HepG2 (cell line): Measurements from ENCODE around the gene FRMD5. TPM values are rescaled to one million over a fixed set of nuclear protein-coding genes. Genes with fewer than 3 reads are reported as not detected.

Experiments used
- BHLHE40 ChIP-seq: IDR thresholded peaks from 2 replicates; pipeline ENCODE4 v1.6.1; 2011; ENCODE audit warnings: low read length, improper control_type of control experiment
- CHD4 ChIP-seq: fragments of 200-600 bp; sonication (generic); IDR thresholded peaks from 2 replicates; pipeline ENCODE4 v1.7.0; 2017; ENCODE audit warnings: mild to moderate bottlenecking, low read length, borderline replicate concordance
- FIP1L1 ChIP-seq: fragments of 200-400 bp; formaldehyde crosslinking; IDR thresholded peaks from 2 replicates; pipeline ENCODE4 v1.6.1; 2018; ENCODE audit warnings: low read depth, mild to moderate bottlenecking, low read length, moderate library complexity, borderline replicate concordance; ENCODE audit not compliant: insufficient read depth
- FOSL1 ChIP-seq: sonication (generic); formaldehyde crosslinking; IDR thresholded peaks from 2 replicates; pipeline ENCODE4 v1.9.0; 2021; ENCODE audit warnings: missing genetic modification reagents, borderline replicate concordance
- KMT2A ChIP-seq: sonication (generic); formaldehyde crosslinking; IDR thresholded peaks from 2 replicates; pipeline ENCODE4 v1.4.0; 2020; ENCODE audit warnings: missing genetic modification reagents
- MAFF ChIP-seq: IDR thresholded peaks from 2 replicates; pipeline ENCODE4 v1.6.1; 2011; ENCODE audit warnings: low read depth, low read length, improper control_type of control experiment
- PITX1 ChIP-seq: sonication (generic); formaldehyde crosslinking; IDR thresholded peaks from 2 replicates; pipeline ENCODE4 v1.5.1; 2020; ENCODE audit warnings: mild to moderate bottlenecking, missing genetic modification reagents
- PPARG ChIP-seq: conservative IDR thresholded peaks from 2 replicates; pipeline ENCODE4 v1.6.1; 2016; ENCODE audit warnings: missing biosample characterization, missing genetic modification reagents
- SP1 ChIP-seq, 2 experiments: fragments of 450-650 bp in 1 of 2; sonication (generic) in 1 of 2; formaldehyde crosslinking in 1 of 2; IDR thresholded peaks; 2 replicates each; pipeline versions ENCODE4 v1.4.0 to v1.6.1; 2016 to 2020; ENCODE audit warnings: missing genetic modification reagents in 1 of 2
- ZBTB38 ChIP-seq: sonication (generic); formaldehyde crosslinking; IDR thresholded peaks from 2 replicates; pipeline ENCODE4 v1.5.1; 2020; ENCODE audit warnings: mild to moderate bottlenecking, missing genetic modification reagents
- ZNF205 ChIP-seq: IDR thresholded peaks from 2 replicates; pipeline ENCODE4 v1.6.1; 2018; ENCODE audit warnings: missing biosample characterization, missing genetic modification reagents
- ZNF432 ChIP-seq: sonication (generic); formaldehyde crosslinking; IDR thresholded peaks from 2 replicates; pipeline ENCODE4 v1.5.0; 2020; ENCODE audit warnings: missing genetic modification reagents, mild to moderate bottlenecking, borderline replicate concordance
- ZNF543 ChIP-seq: sonication (generic); formaldehyde crosslinking; IDR thresholded peaks from 2 replicates; pipeline ENCODE4 v1.4.0; 2020; ENCODE audit warnings: mild to moderate bottlenecking, missing genetic modification reagents
- ZNF572 ChIP-seq: sonication (generic); formaldehyde crosslinking; IDR thresholded peaks from 2 replicates; pipeline ENCODE4 v1.5.1; 2020; ENCODE audit warnings: mild to moderate bottlenecking, missing genetic modification reagents
- ZNF589 ChIP-seq: sonication (generic); formaldehyde crosslinking; conservative IDR thresholded peaks from 2 replicates; pipeline ENCODE4 v1.8.0; 2022; ENCODE audit warnings: mild to moderate bottlenecking, moderate library complexity, missing genetic modification reagents
- ZSCAN29 ChIP-seq: sonication (generic); formaldehyde crosslinking; conservative IDR thresholded peaks from 2 replicates; pipeline ENCODE4 v1.4.0; 2020; ENCODE audit warnings: mild to moderate bottlenecking, missing genetic modification reagents
- ZSCAN9 ChIP-seq: IDR thresholded peaks from 2 replicates; pipeline ENCODE4 v1.6.1; 2016; ENCODE audit warnings: borderline replicate concordance
- polyA plus RNA-seq, 8 experiments: library from polyadenylated mRNA; depleted of rRNA in 3 of 8; stranded (reverse) in 7 of 8; unstranded in 1 of 8; fragments of >200 nt; fragmentation: Illumina TruSeq in 4 of 8; extraction: Trizol in 4 of 8; gene quantifications; 2 replicates each; pipeline versions ENCODE4 v1.2.1 to v1.2.3, GENCODE V29; 2011 to 2016; ENCODE audit warnings: low read depth in 4 of 8, missing spikeins in 1 of 8, mixed read lengths in 1 of 8; ENCODE audit not compliant: insufficient read depth in 1 of 8
- total RNA-seq, 5 experiments: library from RNA; depleted of rRNA; stranded (reverse); fragments of >200 nt; fragmentation: Illumina TruSeq; extraction: Trizol; gene quantifications; 2 replicates each; pipeline ENCODE4 v1.2.3, GENCODE V29; 2016; ENCODE audit warnings: low read depth in 1 of 5
- TF ChIP-seq, protein P1 (sequence below): sonication (generic); formaldehyde crosslinking; IDR thresholded peaks from 2 replicates; pipeline ENCODE4 v1.4.0; 2020; ENCODE audit warnings: missing genetic modification reagents
- TF ChIP-seq, protein P2 (sequence below): sonication (generic); formaldehyde crosslinking; IDR thresholded peaks from 2 replicates; pipeline ENCODE4 v1.4.0; 2020; ENCODE audit warnings: low read depth, mild to moderate bottlenecking, missing genetic modification reagents
- TF ChIP-seq, protein P3 (sequence below): sonication (generic); formaldehyde crosslinking; IDR thresholded peaks from 2 replicates; pipeline ENCODE4 v1.9.0; 2022; ENCODE audit warnings: low read depth, missing genetic modification reagents
- TF ChIP-seq, protein P4 (sequence below): sonication (generic); formaldehyde crosslinking; IDR thresholded peaks from 2 replicates; pipeline ENCODE4 v1.4.0; 2020; ENCODE audit warnings: missing genetic modification reagents, borderline replicate concordance
- TF ChIP-seq, protein P5 (sequence below): sonication (generic); formaldehyde crosslinking; IDR thresholded peaks from 2 replicates; pipeline ENCODE4 v1.5.0; 2020; ENCODE audit warnings: missing genetic modification reagents

FRMD5 gene
- total and polyA plus RNA-seq, 2 of the 13 experiments (the other 11 are each of a cell fraction or from before 2014, with no cell fraction given) = 0.93 to 1.5 TPM

DNA sequence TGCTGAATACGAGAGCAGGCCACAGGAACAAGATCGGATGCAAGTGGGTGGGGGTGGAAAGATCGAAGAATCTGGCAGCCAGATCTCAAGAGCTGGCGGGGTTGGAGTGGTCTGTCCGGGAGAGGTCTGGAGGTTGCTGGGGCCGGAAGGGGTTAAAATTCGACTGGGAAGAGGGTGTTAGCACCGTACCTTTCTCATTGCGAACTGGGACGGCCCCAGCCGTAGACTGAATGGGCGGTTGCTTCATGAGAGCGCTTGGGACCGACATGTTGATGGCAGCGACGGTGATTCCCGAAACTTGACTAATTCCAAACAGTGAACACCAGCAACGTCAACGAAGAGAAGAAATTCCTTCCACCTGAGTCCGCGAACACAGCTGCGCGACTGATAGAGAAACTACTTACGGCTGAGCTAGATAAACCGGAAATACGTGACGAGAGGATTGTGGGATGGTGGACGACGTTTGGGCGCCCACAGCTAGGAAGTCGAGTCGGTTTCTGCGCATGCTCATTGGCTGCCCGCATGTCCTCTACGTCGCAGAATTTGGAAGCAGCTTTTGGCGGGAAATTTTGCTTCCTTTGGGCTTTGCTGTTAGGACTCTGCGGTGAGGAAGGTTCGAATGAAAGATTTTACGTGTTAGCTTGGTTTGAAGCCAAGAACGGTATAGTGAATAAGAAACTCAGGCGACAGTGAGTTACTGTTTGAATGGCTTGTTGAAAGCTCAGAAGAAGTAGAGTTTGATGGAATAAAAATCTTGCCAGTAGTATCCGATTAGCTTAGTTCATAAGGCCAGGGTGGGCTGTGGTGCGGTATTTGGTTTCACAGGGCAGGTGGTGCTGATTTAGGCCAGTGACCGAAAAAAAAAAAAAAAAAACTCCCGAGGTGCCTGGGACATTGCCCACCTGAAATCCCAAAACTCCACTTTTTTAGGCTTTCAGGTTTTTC is 370.5 kb downstream of the FRMD5 start, which contains the start of gene MFAP1 (continued):
- TF ChIP-seq BHLHE40 (no peak), ZSCAN9 (CRISPR knock-in tag) (peak; percentile 53; the same call in 1 of the 2 replicates), ZNF205 (CRISPR knock-in tag) (no peak), SP1 (IDR thresholded peaks at IDR 0.05) (no peak), SP1 (CRISPR knock-in tag; IDR thresholded peaks at IDR 0.05) (0 out of 2 replicates have a peak, but pooled peaks have one; percentile 36), FIP1L1 (no peak), FOSL1 (CRISPR knock-in tag) (no peak), ZNF432 (CRISPR knock-in tag) (no peak), ZSCAN29 (CRISPR knock-in tag) (0 out of 2 replicates have a peak, but pooled peaks have one; percentile 32), ZBTB38 (CRISPR knock-in tag) (peak; percentile 53; the same call in 1 of the 2 replicates), MAFF (no peak), KMT2A (CRISPR knock-in tag) (peak; percentile 93), ZNF543 (CRISPR knock-in tag) (0 out of 2 replicates have a peak, but pooled peaks have one; percentile 25), ZNF589 (CRISPR knock-in tag) (0 out of 2 replicates have a peak, but pooled peaks have one; percentile 47), ZNF572 (CRISPR knock-in tag) (peak; percentile 72; the same call in 1 of the 2 replicates), PITX1 (CRISPR knock-in tag) (peak; percentile 65; the same call in 1 of the 2 replicates), PPARG (CRISPR knock-in tag) (no peak), CHD4 (no peak)
- TF ChIP-seq, protein P1, sequence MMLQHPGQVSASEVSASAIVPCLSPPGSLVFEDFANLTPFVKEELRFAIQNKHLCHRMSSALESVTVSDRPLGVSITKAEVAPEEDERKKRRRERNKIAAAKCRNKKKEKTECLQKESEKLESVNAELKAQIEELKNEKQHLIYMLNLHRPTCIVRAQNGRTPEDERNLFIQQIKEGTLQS (CRISPR knock-in tag) = no peak
- TF ChIP-seq, protein P2, sequence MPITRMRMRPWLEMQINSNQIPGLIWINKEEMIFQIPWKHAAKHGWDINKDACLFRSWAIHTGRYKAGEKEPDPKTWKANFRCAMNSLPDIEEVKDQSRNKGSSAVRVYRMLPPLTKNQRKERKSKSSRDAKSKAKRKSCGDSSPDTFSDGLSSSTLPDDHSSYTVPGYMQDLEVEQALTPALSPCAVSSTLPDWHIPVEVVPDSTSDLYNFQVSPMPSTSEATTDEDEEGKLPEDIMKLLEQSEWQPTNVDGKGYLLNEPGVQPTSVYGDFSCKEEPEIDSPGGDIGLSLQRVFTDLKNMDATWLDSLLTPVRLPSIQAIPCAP = no peak
- TF ChIP-seq, protein P3, sequence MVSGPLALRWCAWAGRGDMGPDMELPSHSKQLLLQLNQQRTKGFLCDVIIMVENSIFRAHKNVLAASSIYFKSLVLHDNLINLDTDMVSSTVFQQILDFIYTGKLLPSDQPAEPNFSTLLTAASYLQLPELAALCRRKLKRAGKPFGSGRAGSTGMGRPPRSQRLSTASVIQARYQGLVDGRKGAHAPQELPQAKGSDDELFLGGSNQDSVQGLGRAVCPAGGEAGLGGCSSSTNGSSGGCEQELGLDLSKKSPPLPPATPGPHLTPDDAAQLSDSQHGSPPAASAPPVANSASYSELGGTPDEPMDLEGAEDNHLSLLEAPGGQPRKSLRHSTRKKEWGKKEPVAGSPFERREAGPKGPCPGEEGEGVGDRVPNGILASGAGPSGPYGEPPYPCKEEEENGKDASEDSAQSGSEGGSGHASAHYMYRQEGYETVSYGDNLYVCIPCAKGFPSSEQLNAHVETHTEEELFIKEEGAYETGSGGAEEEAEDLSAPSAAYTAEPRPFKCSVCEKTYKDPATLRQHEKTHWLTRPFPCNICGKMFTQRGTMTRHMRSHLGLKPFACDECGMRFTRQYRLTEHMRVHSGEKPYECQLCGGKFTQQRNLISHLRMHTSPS (CRISPR knock-in tag) = no peak
- TF ChIP-seq, protein P4, sequence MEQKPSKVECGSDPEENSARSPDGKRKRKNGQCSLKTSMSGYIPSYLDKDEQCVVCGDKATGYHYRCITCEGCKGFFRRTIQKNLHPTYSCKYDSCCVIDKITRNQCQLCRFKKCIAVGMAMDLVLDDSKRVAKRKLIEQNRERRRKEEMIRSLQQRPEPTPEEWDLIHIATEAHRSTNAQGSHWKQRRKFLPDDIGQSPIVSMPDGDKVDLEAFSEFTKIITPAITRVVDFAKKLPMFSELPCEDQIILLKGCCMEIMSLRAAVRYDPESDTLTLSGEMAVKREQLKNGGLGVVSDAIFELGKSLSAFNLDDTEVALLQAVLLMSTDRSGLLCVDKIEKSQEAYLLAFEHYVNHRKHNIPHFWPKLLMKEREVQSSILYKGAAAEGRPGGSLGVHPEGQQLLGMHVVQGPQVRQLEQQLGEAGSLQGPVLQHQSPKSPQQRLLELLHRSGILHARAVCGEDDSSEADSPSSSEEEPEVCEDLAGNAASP = no peak
- TF ChIP-seq, protein P5, sequence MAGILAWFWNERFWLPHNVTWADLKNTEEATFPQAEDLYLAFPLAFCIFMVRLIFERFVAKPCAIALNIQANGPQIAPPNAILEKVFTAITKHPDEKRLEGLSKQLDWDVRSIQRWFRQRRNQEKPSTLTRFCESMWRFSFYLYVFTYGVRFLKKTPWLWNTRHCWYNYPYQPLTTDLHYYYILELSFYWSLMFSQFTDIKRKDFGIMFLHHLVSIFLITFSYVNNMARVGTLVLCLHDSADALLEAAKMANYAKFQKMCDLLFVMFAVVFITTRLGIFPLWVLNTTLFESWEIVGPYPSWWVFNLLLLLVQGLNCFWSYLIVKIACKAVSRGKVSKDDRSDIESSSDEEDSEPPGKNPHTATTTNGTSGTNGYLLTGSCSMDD = no peak
